Right lobe of liver (tissue), 4 donors: ENCODE measurements around the gene FOXM1.

Experiments used
- POLR2A ChIP-seq: fragments of 450-650 bp; IDR thresholded peaks from one replicate; pipeline ENCODE4 v1.6.1; 2017; ENCODE audit warnings: antibody characterized with exemption, mild to moderate bottlenecking
- TF ChIP-seq, protein P1 (sequence below), 4 donors: fragments of 200-600 bp in 3 of 4; fragments of 450-650 bp in 1 of 4; IDR thresholded peaks; one replicate each; pipeline versions ENCODE4 v1.5.1 to v1.8.0; 2016 to 2022; ENCODE audit warnings: antibody characterized with exemption in 4 of 4, mild to moderate bottlenecking in 2 of 4
- donor health status: DM: no; HTN: no; CAD: no.
- donor health status: DM: no; HTN: no; CAD: no.
- donor health status: DM: no; HTN: yes; CAD: no.

DNA sequence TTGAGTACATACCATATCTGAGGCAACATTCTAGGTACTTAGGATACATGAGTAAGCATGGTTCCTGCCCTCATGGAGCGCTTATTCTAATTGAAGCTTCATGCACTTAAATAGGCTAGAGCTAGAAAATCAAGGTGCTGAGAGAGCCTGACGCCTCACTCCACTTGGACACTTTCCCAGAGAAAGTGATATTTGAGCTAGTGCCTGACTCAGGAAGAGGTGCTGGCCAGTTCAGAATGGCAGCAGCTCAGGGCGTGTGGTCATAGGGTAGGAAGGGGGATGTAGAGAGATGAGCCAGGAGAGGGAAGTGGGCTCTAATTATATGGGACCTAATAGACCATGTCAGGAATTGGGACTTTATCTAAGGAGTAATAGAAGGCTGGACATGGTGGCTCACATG is 47.0 kb upstream of the FOXM1 start:
- no peak for TF ChIP-seq POLR2A
- TF ChIP-seq, protein P1, sequence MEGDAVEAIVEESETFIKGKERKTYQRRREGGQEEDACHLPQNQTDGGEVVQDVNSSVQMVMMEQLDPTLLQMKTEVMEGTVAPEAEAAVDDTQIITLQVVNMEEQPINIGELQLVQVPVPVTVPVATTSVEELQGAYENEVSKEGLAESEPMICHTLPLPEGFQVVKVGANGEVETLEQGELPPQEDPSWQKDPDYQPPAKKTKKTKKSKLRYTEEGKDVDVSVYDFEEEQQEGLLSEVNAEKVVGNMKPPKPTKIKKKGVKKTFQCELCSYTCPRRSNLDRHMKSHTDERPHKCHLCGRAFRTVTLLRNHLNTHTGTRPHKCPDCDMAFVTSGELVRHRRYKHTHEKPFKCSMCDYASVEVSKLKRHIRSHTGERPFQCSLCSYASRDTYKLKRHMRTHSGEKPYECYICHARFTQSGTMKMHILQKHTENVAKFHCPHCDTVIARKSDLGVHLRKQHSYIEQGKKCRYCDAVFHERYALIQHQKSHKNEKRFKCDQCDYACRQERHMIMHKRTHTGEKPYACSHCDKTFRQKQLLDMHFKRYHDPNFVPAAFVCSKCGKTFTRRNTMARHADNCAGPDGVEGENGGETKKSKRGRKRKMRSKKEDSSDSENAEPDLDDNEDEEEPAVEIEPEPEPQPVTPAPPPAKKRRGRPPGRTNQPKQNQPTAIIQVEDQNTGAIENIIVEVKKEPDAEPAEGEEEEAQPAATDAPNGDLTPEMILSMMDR (IDR thresholded peaks at IDR 0.05), result no peak
